GM21737 (cell line): ENCODE measurements around the gene MGLL.

ENCODE experiments used
- ATAC-seq: cut with Tn5 transposase; IDR thresholded peaks from one replicate; pipeline ENCODE4 v1.9.1; 2021; ENCODE audit warnings: mild to moderate bottlenecking, moderate library complexity; ENCODE audit not compliant: unreplicated experiment

The MGLL gene

GRCh38 chr3:127835993-127836882 is 13.9 kb upstream of the MGLL start:
- ATAC-seq = peak; percentile 88

- ATAC-seq = no peak
Measured at GRCh38 chr3:127834771-127835170, 12.5 kb upstream of the MGLL start.

GRCh38 chr3:127833281-127834032 is 11.1 kb upstream of the MGLL start:
- no peak for ATAC-seq

- ATAC-seq = no peak
Measured at GRCh38 chr3:127831723-127832172, 9.4 kb upstream of the MGLL start.

- ATAC-seq = no peak
Measured at GRCh38 chr3:127829537-127829936, 7.2 kb upstream of the MGLL start.

GRCh38 chr3:127827808-127828207 is 5.5 kb upstream of the MGLL start:
- ATAC-seq = no peak

GRCh38 chr3:127825756-127826155 is 3.4 kb upstream of the MGLL start:
- no peak for ATAC-seq

- no peak for ATAC-seq
Measured at GRCh38 chr3:127824151-127824825, 2.0 kb upstream of the MGLL start.

- no peak for ATAC-seq
Measured at GRCh38 chr3:127823426-127823857, 1.1 kb upstream of the MGLL start.

- peak; percentile 47 for ATAC-seq
Measured at GRCh38 chr3:127822682-127823425, 539 bp upstream of the MGLL start.

GRCh38 chr3:127821394-127821793 is 921 bp downstream of the MGLL start:
- ATAC-seq = no peak

GRCh38 chr3:127820826-127821313 is 1.4 kb downstream of the MGLL start:
- ATAC-seq = no peak

GRCh38 chr3:127820221-127820825 is 2.0 kb downstream of the MGLL start:
- ATAC-seq = peak; percentile 42

- ATAC-seq = no peak
Measured at GRCh38 chr3:127819656-127820055, 2.7 kb downstream of the MGLL start.

- no peak for ATAC-seq
Measured at GRCh38 chr3:127819086-127819485, 3.2 kb downstream of the MGLL start.

GRCh38 chr3:127817406-127817841 is 4.9 kb downstream of the MGLL start:
- no peak for ATAC-seq

GRCh38 chr3:127816783-127817405 is 5.4 kb downstream of the MGLL start:
- ATAC-seq = no peak

GRCh38 chr3:127815641-127816605 is 6.4 kb downstream of the MGLL start:
- no peak for ATAC-seq
